T-helper 2 cell (primary cell): ENCODE results near the gene POLR1E.

Source experiments
- DNase-seq, 5 experiments: peaks; one replicate each; pipeline versions ENCODE4 v3.0.0 to v3.0.0-alpha.2; 2012 to 2022

The POLR1E gene

DNA sequence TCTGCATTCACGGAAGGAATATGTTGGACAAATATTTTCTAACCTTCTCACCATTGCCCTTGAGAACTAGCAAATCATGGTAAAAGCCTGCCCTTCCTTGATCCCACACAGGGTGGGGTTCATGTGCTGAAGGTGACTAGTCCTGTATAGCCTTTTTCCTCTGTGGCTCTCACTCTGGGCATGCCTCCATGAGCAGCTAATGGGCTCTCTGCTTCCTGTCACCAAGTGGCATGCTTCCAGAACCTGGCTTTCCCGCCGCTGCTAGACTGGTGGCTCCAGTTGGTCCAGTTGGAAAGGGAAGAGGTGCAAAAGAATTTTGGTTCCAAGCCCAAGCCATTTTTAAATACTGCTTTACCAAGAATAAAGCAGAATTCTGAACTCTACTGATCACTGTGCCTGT is 54.9 kb downstream of the POLR1E start:
- DNase-seq, result no peak

GRCh38 chr9:37541465-37541864 is 55.7 kb downstream of the POLR1E start:
- no peak for DNase-seq

DNA sequence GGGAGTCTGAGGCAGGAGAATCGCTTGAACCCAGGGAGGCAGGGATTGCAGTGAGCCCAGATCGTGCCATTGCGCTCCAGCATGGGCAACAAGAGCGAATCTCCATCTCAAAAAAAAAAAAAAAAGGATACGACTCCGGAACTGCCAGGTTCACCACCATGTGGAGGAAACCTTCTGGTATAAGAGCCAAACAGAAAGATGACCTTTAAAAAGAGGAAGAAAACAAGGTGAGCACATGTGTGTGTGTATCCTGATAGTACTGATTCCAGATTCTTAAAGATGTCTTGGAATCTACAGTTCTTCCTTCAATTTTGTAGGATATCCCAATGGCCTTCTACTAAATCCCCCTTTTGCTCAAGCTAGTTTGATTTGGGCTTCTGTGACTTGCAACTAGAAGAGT is 56.7 kb downstream of the POLR1E start:
- no peak for DNase-seq

GRCh38 chr9:37542895-37543294 is 57.1 kb downstream of the POLR1E start:
- no peak for DNase-seq

DNA sequence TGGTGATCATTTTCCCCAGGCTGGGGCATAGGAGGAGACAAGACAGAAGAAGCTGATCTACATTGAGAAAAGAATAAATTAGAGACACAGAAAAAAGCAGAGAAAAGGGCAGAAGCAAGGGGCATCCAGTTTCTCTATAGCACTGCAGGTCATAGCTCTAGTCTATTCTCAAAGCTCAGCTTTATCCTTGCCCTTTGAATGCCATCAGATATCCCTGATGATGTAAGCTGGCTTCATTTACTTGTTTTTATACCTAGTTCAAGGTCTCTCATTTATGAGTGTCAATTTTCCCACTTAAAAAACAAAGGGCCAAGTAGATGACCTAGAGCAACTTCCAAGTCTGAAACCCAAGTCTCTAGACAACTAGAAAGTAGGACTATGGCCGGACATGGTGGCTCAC is 57.7 kb downstream of the POLR1E start:
- no peak for DNase-seq

GRCh38 chr9:37547328-37547878 is 61.7 kb downstream of the POLR1E start:
- DNase-seq, result peak in 1 of 5 experiments; percentile 20

GRCh38 chr9:37549527-37549926 is 63.8 kb downstream of the POLR1E start:
- DNase-seq, result no peak

DNA sequence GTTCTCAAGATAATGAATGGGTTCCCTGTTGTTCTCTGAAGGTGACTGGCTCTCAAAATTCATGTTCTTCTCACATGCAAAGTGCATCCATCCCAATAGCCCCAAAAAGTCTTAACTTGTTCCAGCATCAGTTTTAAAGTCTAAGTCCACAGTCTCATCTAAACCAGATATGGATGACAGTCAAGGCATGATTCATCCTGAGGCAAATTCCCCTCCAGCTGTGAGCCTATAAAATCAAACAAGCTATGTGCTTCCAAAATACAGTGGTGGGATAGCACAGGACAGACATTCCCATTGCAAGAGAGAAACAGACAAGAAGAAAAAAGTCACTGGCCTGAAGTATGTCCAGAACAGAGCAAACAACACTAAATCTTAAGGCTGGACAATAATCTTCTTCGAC is 65.0 kb downstream of the POLR1E start:
- no peak for DNase-seq

DNA sequence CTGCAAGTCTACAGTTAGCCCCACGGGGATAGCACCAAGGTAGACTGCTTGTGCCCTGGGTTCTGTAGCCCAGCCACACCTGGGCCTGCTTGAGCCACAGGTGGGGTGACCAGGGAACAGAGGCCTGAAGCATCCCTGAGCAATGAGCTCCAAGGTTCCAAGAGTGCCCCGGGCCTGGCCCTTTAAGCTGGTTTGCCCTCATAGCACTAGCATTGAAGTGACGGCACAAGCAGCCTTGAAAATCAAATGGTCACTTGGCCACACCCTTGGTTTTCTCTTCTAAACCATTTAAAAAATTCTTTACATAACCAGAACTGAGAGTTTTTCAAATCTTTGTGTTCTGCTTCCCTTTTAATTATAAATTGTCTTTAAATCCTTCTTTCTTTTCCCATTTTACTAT is 65.7 kb downstream of the POLR1E start:
- DNase-seq, result no peak

- DNase-seq, result no peak
These were observed 66.1 kb downstream of the POLR1E start for GRCh38 chr9:37551888-37552287.
